Sigmoid colon (tissue), 4 donors: ENCODE measurements around the gene NEXN.

Source experiments
- CTCF ChIP-seq, 4 experiments: fragments of 450-650 bp in 3 of 4; fragments of 200-600 bp in 1 of 4; IDR thresholded peaks; one replicate each; pipeline ENCODE4 v1.5.1; 2016 to 2019; ENCODE audit warnings: antibody characterized with exemption in 4 of 4, mild to moderate bottlenecking in 3 of 4, moderate library complexity in 2 of 4
- EP300 ChIP-seq, 4 donors: sonication (generic); formaldehyde crosslinking; IDR thresholded peaks; one replicate each; pipeline ENCODE4 v1.6.1; 2017; ENCODE audit warnings: antibody characterized with exemption in 4 of 4
- POLR2A ChIP-seq, 2 donors: fragments of 450-650 bp; IDR thresholded peaks; one replicate each; pipeline ENCODE4 v1.6.1; 2016; ENCODE audit warnings: antibody characterized with exemption in 2 of 2, mild to moderate bottlenecking in 2 of 2, moderate library complexity in 2 of 2
- POLR2AphosphoS5 ChIP-seq, 4 donors: sonication (generic); formaldehyde crosslinking; IDR thresholded peaks; one replicate each; pipeline ENCODE4 v1.6.1; 2017; ENCODE audit warnings: antibody characterized with exemption in 4 of 4

GRCh38 chr1:77899647-77900320, 11.4 kb downstream of the NEXN start:
- no peak for TF ChIP-seq POLR2A (IDR thresholded peaks at IDR 0.05)
- TF ChIP-seq CTCF (IDR thresholded peaks at IDR 0.05): no peak
- no peak for TF ChIP-seq EP300 (IDR thresholded peaks at IDR 0.05)
- TF ChIP-seq POLR2AphosphoS5 (IDR thresholded peaks at IDR 0.05): peak in 1 of 4 donors; percentile 8
